ENCODE results near the gene GDI2. TPM values are rescaled to one million over a fixed set of nuclear protein-coding genes. Genes with fewer than 3 reads are reported as not detected.

Gene GDI2
- total and polyA plus RNA-seq, 2 of the 13 experiments (the other 11 are each of a cell fraction or from before 2014, with no cell fraction given) = 153 to 477 TPM

DNA sequence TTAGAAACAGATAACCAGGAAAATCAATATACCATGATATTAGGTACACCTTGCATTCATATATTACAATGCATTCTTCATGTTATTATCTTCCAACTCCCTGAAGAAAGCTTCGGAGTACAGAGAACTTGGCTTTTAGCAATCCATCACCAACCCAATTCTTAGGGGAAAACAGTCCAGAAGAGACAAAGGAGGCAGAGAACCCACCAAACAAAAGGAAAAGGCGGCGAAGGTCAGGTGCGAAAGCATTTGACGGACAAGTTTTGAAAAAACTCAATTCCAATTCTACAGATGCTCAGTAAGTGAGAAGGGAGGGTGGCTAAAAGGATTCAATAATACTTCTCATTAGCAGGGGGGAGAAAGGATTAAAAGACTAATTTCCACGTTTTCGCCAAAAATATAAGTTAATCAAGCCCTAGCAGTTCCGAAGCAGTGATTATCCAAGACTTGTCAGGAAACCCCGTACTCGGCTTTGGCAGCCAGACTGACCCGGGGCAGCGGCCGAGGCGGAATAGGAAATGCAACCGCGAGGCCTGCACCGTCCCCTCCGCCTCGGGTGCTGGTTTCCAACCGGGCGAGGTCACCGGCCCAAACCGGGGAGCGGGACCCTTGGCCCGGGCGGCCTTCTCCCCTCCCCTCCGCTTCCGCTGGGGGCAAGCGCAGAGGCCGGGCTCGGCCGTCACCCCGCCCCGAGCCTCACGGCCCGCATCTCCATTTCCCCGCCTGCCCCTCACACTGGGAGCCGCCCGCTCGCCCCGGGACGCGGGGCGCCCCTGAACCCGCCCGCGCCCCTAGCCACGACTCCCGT lies 747 bp downstream of the GDI2 start (continued):
- TF ChIP-seq SP140L (CRISPR knock-in tag; IDR thresholded peaks at IDR 0.05; ENCODE audit: borderline replicate concordance) (no peak), ZNF747 (CRISPR knock-in tag; IDR thresholded peaks at IDR 0.05; ENCODE audit: borderline replicate concordance) (0 out of 2 replicates have a peak, but pooled peaks have one; percentile 25), ZSCAN12 (CRISPR knock-in tag; IDR thresholded peaks at IDR 0.05) (no peak), ETV5 (CRISPR knock-in tag; IDR thresholded peaks at IDR 0.05; ENCODE audit: borderline replicate concordance) (no peak), CHD4 (IDR thresholded peaks at IDR 0.05; ENCODE audit: borderline replicate concordance, low read length) (no peak), SALL2 (CRISPR knock-in tag; IDR thresholded peaks at IDR 0.05) (0 out of 2 replicates have a peak, but pooled peaks have one; percentile 51), ZNF543 (CRISPR knock-in tag; IDR thresholded peaks at IDR 0.05) (peak; percentile 100), SRSF4 (IDR thresholded peaks at IDR 0.05; ENCODE audit: low read depth, low read length, poor library complexity, severe bottlenecking) (no peak), RCOR2 (CRISPR knock-in tag; IDR thresholded peaks at IDR 0.05) (no peak), GLI4 (CRISPR knock-in tag; IDR thresholded peaks at IDR 0.05; ENCODE audit: borderline replicate concordance) (no peak), LCORL (IDR thresholded peaks at IDR 0.05) (no peak), LCORL (CRISPR knock-in tag; IDR thresholded peaks at IDR 0.05) (no peak; the same call in 1 of the 2 replicates), TAF15 (IDR thresholded peaks at IDR 0.05; ENCODE audit: low read depth, low read length, poor library complexity, severe bottlenecking) (peak; percentile 22), RNF2 (conservative IDR thresholded peaks at IDR 0.05; ENCODE audit: low read depth) (no peak), ZNF607 (CRISPR knock-in tag; IDR thresholded peaks at IDR 0.05; ENCODE audit: borderline replicate concordance) (peak; percentile 60; the same call in 1 of the 2 replicates)
- TF ChIP-seq, protein P1, sequence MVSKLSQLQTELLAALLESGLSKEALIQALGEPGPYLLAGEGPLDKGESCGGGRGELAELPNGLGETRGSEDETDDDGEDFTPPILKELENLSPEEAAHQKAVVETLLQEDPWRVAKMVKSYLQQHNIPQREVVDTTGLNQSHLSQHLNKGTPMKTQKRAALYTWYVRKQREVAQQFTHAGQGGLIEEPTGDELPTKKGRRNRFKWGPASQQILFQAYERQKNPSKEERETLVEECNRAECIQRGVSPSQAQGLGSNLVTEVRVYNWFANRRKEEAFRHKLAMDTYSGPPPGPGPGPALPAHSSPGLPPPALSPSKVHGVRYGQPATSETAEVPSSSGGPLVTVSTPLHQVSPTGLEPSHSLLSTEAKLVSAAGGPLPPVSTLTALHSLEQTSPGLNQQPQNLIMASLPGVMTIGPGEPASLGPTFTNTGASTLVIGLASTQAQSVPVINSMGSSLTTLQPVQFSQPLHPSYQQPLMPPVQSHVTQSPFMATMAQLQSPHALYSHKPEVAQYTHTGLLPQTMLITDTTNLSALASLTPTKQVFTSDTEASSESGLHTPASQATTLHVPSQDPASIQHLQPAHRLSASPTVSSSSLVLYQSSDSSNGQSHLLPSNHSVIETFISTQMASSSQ (IDR thresholded peaks at IDR 0.05; ENCODE audit: low read depth) = no peak
- TF ChIP-seq, protein P1 (CRISPR knock-in tag; IDR thresholded peaks at IDR 0.05; ENCODE audit: borderline replicate concordance) = no peak
- TF ChIP-seq, protein P2, sequence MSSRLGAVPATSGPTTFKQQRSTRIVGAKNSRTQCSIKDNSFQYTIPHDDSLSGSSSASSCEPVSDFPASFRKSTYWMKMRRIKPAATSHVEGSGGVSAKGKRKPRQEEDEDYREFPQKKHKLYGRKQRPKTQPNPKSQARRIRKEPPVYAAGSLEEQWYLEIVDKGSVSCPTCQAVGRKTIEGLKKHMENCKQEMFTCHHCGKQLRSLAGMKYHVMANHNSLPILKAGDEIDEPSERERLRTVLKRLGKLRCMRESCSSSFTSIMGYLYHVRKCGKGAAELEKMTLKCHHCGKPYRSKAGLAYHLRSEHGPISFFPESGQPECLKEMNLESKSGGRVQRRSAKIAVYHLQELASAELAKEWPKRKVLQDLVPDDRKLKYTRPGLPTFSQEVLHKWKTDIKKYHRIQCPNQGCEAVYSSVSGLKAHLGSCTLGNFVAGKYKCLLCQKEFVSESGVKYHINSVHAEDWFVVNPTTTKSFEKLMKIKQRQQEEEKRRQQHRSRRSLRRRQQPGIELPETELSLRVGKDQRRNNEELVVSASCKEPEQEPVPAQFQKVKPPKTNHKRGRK (CRISPR knock-in tag; IDR thresholded peaks at IDR 0.05) = no peak
- TF ChIP-seq, protein P3, sequence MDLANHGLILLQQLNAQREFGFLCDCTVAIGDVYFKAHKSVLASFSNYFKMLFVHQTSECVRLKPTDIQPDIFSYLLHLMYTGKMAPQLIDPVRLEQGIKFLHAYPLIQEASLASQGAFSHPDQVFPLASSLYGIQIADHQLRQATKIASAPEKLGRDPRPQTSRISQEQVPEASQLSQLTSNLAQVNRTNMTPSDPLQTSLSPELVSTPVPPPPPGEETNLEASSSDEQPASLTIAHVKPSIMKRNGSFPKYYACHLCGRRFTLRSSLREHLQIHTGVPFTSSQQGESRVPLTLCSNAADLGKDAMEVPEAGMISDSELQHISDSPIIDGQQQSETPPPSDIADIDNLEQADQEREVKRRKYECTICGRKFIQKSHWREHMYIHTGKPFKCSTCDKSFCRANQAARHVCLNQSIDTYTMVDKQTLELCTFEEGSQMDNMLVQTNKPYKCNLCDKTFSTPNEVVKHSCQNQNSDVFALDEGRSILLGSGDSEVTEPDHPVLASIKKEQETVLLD (CRISPR knock-in tag; IDR thresholded peaks at IDR 0.05; ENCODE audit: low read depth) = no peak
- TF ChIP-seq, protein P4, sequence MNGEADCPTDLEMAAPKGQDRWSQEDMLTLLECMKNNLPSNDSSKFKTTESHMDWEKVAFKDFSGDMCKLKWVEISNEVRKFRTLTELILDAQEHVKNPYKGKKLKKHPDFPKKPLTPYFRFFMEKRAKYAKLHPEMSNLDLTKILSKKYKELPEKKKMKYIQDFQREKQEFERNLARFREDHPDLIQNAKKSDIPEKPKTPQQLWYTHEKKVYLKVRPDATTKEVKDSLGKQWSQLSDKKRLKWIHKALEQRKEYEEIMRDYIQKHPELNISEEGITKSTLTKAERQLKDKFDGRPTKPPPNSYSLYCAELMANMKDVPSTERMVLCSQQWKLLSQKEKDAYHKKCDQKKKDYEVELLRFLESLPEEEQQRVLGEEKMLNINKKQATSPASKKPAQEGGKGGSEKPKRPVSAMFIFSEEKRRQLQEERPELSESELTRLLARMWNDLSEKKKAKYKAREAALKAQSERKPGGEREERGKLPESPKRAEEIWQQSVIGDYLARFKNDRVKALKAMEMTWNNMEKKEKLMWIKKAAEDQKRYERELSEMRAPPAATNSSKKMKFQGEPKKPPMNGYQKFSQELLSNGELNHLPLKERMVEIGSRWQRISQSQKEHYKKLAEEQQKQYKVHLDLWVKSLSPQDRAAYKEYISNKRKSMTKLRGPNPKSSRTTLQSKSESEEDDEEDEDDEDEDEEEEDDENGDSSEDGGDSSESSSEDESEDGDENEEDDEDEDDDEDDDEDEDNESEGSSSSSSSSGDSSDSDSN (CRISPR knock-in tag; IDR thresholded peaks at IDR 0.05) = peak; percentile 87
